K562 (cell line): ENCODE measurements around the gene MRPL9.

Experiments used
- CTCF ChIP-seq, 3 experiments: IDR thresholded peaks in 2 of 3; conservative IDR thresholded peaks in 1 of 3; 2 replicates each; pipeline ENCODE4 v1.5.1; 2011 to 2012; ENCODE audit warnings: low read length in 3 of 3, mild to moderate bottlenecking in 3 of 3, control low read depth in 2 of 3, improper control_type of control experiment in 1 of 3, inconsistent platforms in 1 of 3, low read depth in 1 of 3, mixed read lengths in 1 of 3, moderate library complexity in 1 of 3; ENCODE audit not compliant: insufficient read depth in 2 of 3
- JUND ChIP-seq, 2 experiments: IDR thresholded peaks; 2 replicates in 1 of 2; 3 replicates in 1 of 2; pipeline ENCODE4 v1.6.1; 2011; ENCODE audit warnings: borderline replicate concordance in 2 of 2, low read depth in 2 of 2, low read length in 2 of 2, improper control_type of control experiment in 1 of 2, missing biosample characterization in 1 of 2, missing genetic modification characterization in 1 of 2, missing genetic modification reagents in 1 of 2
- POLR2A ChIP-seq: fragments of 450-650 bp; conservative IDR thresholded peaks from 2 replicates; pipeline ENCODE4 v1.6.1; 2016
- RAD21 ChIP-seq, 2 experiments: fragments of 250-450 bp in 1 of 2; fragments of 450-650 bp in 1 of 2; sonication (Bioruptor Pico) in 1 of 2; formaldehyde crosslinking in 1 of 2; IDR thresholded peaks in 1 of 2; conservative IDR thresholded peaks in 1 of 2; 2 replicates each; pipeline versions ENCODE4 v1.4.0 to v1.8.0; 2020 to 2022; ENCODE audit warnings: mild to moderate bottlenecking in 2 of 2, moderate library complexity in 1 of 2
- RBM25 ChIP-seq: fragments of 200-400 bp; formaldehyde crosslinking; IDR thresholded peaks from 2 replicates; pipeline ENCODE4 v1.6.1; 2018; ENCODE audit warnings: low read length, low read depth, moderate library complexity; ENCODE audit not compliant: severe bottlenecking
- SMAD1 ChIP-seq: fragments of 150-350 bp; IDR thresholded peaks from 2 replicates; pipeline ENCODE4 v1.6.1; 2014; ENCODE audit warnings: low read length, low read depth; ENCODE audit not compliant: partially characterized antibody
- SP2 ChIP-seq: IDR thresholded peaks from 2 replicates; pipeline ENCODE4 v1.6.1; 2011; ENCODE audit warnings: mild to moderate bottlenecking, low read depth, low read length, moderate library complexity; ENCODE audit not compliant: poor library complexity, severe bottlenecking; ENCODE audit errors: extremely low read depth
- SREBF2 ChIP-seq: sonication (generic); formaldehyde crosslinking; IDR thresholded peaks from 2 replicates; pipeline ENCODE4 v1.4.0; 2020; ENCODE audit warnings: mild to moderate bottlenecking, missing genetic modification reagents
- TEAD4 ChIP-seq, 2 experiments: sonication (generic) in 1 of 2; formaldehyde crosslinking in 1 of 2; IDR thresholded peaks; 2 replicates each; pipeline versions ENCODE4 v1.6.1 to v1.8.0; 2012 to 2022; ENCODE audit warnings: borderline replicate concordance in 1 of 2, inconsistent platforms in 1 of 2, low read length in 1 of 2, mild to moderate bottlenecking in 1 of 2, missing genetic modification reagents in 1 of 2
- ZNF347 ChIP-seq: fragments of 450-650 bp; formaldehyde crosslinking; IDR thresholded peaks from 2 replicates; pipeline ENCODE4 v1.4.0; 2020; ENCODE audit warnings: low read depth, mild to moderate bottlenecking, moderate library complexity
- TF ChIP-seq, protein P1 (sequence below): fragments of 250-450 bp; sonication (Bioruptor Pico); IDR thresholded peaks from 2 replicates; pipeline ENCODE4 v1.8.0; 2021; ENCODE audit warnings: moderate library complexity, mild to moderate bottlenecking, inconsistent platforms

- no peak for TF ChIP-seq POLR2A
- TF ChIP-seq ZNF347 (CRISPR knock-in tag) = no peak
- TF ChIP-seq CTCF (IDR thresholded peaks at IDR 0.05 in 2 of 3, conservative IDR thresholded peaks at IDR 0.05 in 1 of 3; ENCODE audit: insufficient read depth in 2 of 3, low read depth in 1 of 3, low read length in 3 of 3) = no peak
- TF ChIP-seq, protein P1, sequence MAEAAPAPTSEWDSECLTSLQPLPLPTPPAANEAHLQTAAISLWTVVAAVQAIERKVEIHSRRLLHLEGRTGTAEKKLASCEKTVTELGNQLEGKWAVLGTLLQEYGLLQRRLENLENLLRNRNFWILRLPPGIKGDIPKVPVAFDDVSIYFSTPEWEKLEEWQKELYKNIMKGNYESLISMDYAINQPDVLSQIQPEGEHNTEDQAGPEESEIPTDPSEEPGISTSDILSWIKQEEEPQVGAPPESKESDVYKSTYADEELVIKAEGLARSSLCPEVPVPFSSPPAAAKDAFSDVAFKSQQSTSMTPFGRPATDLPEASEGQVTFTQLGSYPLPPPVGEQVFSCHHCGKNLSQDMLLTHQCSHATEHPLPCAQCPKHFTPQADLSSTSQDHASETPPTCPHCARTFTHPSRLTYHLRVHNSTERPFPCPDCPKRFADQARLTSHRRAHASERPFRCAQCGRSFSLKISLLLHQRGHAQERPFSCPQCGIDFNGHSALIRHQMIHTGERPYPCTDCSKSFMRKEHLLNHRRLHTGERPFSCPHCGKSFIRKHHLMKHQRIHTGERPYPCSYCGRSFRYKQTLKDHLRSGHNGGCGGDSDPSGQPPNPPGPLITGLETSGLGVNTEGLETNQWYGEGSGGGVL = no peak
- TF ChIP-seq SP2 = no peak
- TF ChIP-seq TEAD4 (IDR thresholded peaks at IDR 0.05; ENCODE audit: low read length) = no peak
- TF ChIP-seq TEAD4 (CRISPR knock-in tag; IDR thresholded peaks at IDR 0.05; ENCODE audit: borderline replicate concordance) = no peak
- TF ChIP-seq SMAD1 = no peak
- TF ChIP-seq RBM25 = no peak
- no peak for TF ChIP-seq RAD21 (CRISPR knock-in tag; conservative IDR thresholded peaks at IDR 0.05 in 1 of 2, IDR thresholded peaks at IDR 0.05 in 1 of 2)
- no peak for TF ChIP-seq SREBF2 (CRISPR knock-in tag)
- no peak for TF ChIP-seq JUND (IDR thresholded peaks at IDR 0.05; ENCODE audit: borderline replicate concordance, low read depth, low read length)
- TF ChIP-seq JUND (tag; IDR thresholded peaks at IDR 0.05; ENCODE audit: borderline replicate concordance, low read depth, low read length) = no peak
Observed at GRCh38 chr1:151782741-151783140, 19.4 kb upstream of the MRPL9 start.
